Measurements from ENCODE around the gene MBD6.
"Not testable (repeated sequence)": the region's sequence is repeated elsewhere in the genome, so short reads cannot be mapped to it uniquely, and the experiment has no call there.

MBD6 gene

DNA sequence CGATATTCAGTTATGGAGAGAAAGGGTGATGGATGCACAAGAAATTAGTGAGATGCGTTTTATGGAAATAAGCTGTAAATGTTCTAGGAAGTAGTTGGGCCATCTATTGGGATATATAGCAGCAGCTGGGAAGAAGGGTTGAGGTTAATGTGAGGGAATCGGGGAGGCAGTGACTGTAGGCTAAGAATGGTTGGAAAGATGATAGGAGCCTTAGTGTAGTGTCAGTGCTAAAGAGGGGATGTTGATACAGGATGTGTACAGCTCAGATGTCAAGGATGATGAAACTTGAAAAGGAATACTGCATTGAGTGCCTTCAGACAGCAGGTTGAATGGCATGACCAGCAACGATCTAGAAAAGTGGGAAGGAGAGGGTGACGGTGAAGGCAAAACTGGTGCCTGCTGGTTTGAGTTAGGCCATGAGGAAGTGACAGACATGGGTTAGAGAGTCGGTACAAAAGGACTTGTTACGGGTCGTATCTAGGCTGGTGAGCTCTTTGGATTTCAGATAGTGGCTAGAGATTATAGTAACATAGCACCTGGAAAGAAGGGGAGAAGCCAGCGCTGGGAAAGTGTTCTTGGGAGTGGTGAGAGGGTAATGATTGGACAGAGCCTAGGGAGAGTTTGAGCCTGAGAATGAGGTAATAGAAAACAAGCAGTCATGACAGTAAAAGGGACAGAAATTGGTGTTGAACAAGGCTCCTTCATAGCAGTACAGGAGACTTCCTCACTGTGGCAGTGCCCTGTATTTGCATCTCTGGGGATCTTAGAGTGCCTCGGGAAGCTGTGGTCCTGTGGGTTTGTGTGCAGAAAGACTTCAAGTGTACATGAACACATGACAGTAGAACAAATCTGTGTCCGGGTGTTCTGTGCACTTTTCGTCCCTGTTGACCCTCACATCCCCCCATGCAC is 25.1 kb upstream of the MBD6 start:
- H3K4me3 ChIP-seq (replicated peaks; ENCODE audit: low read depth, low read length), result no peak overlapping the region
- TF ChIP-seq, protein P1, sequence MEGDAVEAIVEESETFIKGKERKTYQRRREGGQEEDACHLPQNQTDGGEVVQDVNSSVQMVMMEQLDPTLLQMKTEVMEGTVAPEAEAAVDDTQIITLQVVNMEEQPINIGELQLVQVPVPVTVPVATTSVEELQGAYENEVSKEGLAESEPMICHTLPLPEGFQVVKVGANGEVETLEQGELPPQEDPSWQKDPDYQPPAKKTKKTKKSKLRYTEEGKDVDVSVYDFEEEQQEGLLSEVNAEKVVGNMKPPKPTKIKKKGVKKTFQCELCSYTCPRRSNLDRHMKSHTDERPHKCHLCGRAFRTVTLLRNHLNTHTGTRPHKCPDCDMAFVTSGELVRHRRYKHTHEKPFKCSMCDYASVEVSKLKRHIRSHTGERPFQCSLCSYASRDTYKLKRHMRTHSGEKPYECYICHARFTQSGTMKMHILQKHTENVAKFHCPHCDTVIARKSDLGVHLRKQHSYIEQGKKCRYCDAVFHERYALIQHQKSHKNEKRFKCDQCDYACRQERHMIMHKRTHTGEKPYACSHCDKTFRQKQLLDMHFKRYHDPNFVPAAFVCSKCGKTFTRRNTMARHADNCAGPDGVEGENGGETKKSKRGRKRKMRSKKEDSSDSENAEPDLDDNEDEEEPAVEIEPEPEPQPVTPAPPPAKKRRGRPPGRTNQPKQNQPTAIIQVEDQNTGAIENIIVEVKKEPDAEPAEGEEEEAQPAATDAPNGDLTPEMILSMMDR (IDR thresholded peaks at IDR 0.05; ENCODE audit: low read depth, low read length, missing control alignments), result no peak
- no peak for DNase-seq (ENCODE audit: extremely low read depth, low read depth)

DNA sequence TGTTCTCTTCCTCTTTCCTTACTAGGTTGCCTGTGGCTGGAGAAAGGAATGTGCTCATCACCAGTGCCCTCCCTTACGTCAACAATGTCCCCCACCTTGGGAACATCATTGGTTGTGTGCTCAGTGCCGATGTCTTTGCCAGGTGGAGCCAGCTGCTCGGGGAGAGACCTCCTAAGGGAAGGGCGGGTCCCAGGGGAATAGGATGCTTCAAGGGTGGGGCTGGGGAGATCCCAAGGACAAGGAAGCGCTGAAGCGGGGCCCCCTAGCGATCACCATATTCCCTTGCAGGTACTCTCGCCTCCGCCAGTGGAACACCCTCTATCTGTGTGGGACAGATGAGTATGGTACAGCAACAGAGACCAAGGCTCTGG is 24.5 kb upstream of the MBD6 start:
- DNase-seq (ENCODE audit: extremely low read depth, low read depth), result no peak
- TF ChIP-seq, protein P1 (IDR thresholded peaks at IDR 0.05; ENCODE audit: low read depth, low read length, missing control alignments), result no peak

DNA sequence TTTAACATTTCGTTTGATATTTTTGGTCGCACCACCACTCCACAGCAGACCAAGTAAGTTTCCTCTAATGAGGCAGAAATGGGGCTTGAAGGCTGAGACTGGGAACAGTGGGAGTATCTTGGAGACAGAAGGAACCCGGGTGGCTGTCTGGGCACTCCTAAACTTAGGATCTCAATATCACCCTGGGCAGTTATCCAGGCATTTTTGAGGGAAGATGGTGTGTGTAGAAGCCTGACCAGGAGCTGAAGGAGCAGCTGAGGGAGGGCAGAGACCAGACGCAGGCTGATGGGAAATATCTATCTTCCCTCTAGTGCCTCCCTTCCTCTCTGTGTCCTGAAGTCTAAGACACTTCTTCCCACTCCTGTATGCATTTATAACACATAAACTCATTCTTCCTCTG is 24.1 kb upstream of the MBD6 start:
- H3K4me3 ChIP-seq (replicated peaks; ENCODE audit: low read depth, low read length), result no peak overlapping the region
- TF ChIP-seq, protein P1 (IDR thresholded peaks at IDR 0.05; ENCODE audit: low read depth, low read length, missing control alignments), result no peak

More for the DNA sequence above, 24.5 kb upstream of the MBD6 start:
- no peak overlapping the region for H3K4me3 ChIP-seq (replicated peaks; ENCODE audit: low read depth, low read length)

DNA sequence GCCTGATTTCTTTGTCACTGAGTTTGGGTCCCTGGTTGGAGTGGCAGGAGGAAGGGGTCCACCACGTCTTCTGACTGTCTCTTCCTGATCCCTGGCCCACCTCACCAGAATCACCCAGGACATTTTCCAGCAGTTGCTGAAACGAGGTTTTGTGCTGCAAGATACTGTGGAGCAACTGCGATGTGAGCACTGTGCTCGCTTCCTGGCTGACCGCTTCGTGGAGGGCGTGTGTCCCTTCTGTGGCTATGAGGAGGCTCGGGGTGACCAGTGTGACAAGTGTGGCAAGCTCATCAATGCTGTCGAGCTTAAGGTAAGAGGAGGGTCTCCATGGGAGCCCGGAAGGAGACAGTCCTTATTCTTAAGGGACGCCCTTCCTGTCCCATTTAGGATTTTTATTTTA is 22.4 kb upstream of the MBD6 start:
- DNase-seq (ENCODE audit: extremely low read depth, low read depth), result no peak
- TF ChIP-seq, protein P1 (IDR thresholded peaks at IDR 0.05; ENCODE audit: low read depth, low read length, missing control alignments), result no peak

More for the DNA sequence above, 24.1 kb upstream of the MBD6 start:
- no peak for DNase-seq (ENCODE audit: extremely low read depth, low read depth)

DNA sequence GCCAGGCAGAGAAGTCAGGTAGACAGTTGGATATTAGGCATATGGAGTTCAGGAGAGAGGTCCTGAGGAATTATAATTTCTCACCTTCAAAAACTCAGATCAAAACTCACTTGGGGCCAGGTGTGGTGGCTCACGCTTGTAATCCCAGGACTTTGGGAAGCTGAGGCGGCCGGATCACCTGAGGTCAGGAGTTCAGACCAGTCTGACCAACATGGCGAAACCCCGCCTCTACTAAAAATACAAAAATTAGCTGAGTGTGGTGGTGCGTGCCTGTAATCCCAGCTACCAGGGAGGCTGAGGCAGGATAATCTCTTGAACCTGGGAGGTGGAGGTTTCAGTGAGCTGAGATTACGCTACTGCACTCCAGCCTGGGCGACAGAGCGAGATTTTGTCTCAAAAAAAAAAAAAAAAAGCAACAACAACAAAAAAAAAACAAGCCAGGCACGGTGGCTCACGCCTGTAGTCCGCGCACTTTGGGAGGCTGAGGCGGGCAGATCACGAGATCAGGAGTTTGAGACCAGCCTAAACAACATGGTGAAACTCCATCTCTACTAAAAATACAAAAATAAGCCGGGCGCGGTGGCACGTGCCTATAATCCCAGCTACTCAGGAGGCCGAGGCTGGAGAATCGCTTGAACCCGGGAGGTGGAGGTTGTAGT is 20.2 kb upstream of the MBD6 start:
- H3K4me3 ChIP-seq (replicated peaks; ENCODE audit: low read depth, low read length); DNase-seq (ENCODE audit: extremely low read depth, low read depth): not testable (repeated sequence)

More for the DNA sequence above, 22.4 kb upstream of the MBD6 start:
- H3K4me3 ChIP-seq (replicated peaks; ENCODE audit: low read depth, low read length), result no peak overlapping the region

DNA sequence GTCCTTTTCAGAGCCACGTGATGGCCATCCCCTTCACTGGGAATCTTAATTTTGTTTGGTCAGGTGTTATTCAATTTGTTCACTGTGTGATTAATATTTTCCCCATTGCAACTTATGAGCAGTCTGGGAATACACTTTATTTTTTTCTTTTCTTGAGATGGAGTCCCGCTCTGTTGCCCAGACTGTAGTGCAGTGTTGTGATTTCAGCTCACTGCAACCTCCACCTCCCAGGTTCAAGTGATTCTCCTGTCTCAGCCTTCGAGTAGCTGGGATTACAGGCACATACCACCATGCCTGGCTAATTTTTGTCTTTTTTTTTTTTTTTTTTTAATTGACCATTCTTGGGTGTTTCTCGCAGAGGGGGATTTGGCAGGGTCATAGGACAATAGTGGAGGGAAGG is 16.1 kb upstream of the MBD6 start:
- not testable (repeated sequence) for H3K4me3 ChIP-seq (replicated peaks; ENCODE audit: low read depth, low read length); DNase-seq (ENCODE audit: extremely low read depth, low read depth)

DNA sequence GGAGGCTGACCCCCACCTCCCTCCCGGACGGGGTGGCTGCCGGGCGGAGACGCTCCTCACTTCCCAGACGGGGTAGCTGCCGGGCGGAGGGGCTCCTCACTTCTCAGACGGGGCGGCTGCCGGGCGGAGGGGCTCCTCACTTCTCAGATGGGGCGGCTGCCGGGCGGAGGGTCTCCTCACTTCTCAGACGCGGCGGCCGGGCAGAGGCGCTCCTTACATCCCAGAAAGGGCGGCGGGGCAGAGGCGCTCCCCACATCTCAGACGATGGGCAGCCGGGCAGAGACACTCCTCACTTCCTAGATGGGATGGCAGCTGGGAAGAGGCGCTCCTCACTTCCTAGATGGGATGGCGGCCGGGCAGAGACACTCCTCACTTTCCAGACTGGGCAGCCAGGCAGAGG is 14.8 kb upstream of the MBD6 start:
- not testable (repeated sequence) for H3K4me3 ChIP-seq (replicated peaks; ENCODE audit: low read depth, low read length); DNase-seq (ENCODE audit: extremely low read depth, low read depth)

DNA sequence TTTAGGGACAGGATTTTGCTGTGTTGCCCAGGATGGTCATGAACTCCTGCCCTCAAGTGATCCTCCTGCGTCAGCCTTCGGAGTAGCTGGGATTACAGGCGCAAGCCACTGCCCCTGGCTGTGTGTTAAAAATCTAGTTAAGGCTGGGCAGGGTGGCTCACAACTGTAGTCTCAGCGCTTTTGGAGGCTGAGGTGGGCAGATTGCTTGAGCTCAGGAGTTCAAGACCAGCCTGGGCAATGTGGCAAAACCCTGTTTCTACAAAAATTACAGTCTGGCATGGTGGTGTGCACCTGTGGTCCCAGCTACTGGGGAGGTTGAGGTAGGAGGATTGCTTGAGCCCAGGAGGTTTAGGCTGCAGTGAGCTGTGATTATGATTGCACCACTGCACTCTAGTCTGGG is 11.5 kb upstream of the MBD6 start:
- TF ChIP-seq, protein P1 (IDR thresholded peaks at IDR 0.05; ENCODE audit: low read depth, low read length, missing control alignments), result no peak
- no peak overlapping the region for H3K4me3 ChIP-seq (replicated peaks; ENCODE audit: low read depth, low read length)
- DNase-seq (ENCODE audit: extremely low read depth, low read depth), result no peak

Measured in HFF-Myc (cell line).